ENCODE measurements around the gene SP100. TPM values are rescaled to one million over a fixed set of nuclear protein-coding genes. Genes with fewer than 3 reads are reported as not detected.
"Not testable (repeated sequence)": the region's sequence is repeated elsewhere in the genome, so short reads cannot be mapped to it uniquely, and the experiment has no call there.

The SP100 gene
- total and polyA plus RNA-seq, 11 donors: 32.6 to 133 (median 67.5) TPM

GRCh38 chr2:230403746-230404145 lies 12.3 kb upstream of the SP100 start:
- intact Hi-C loops (cut with DNase I): loop anchor here in 1 of 10 donors (10.0 kb wide), 1 partner anchor 179 kb away; the partner anchor contains the start of gene SP140
- peaks cover 0 to 6% (median 0%) of the 10 kb centered on the region in 12 donors for H3K9me3 ChIP-seq
- no peak for ATAC-seq
- no peak for DNase-seq
- H3K36me3 ChIP-seq: peaks cover 0 to 44% (median 29%) of the 10 kb centered on the region in 9 donors
- H3K4me3 ChIP-seq: no peak overlapping the region
- no peak overlapping the region for H3K27ac ChIP-seq
- H3K27me3 ChIP-seq: no peaks in the 10 kb centered on the region
- WGBS, 4 donors: 87 to 97% (median 95%) methylated on average over 7 of the region's 7 CpGs
- TF ChIP-seq POLR2A (IDR thresholded peaks at IDR 0.05) (no peak), CTCF (IDR thresholded peaks at IDR 0.05) (no peak)
- peaks cover 0 to 14% (median 5%) of the 10 kb centered on the region in 12 donors for H3K4me1 ChIP-seq

GRCh38 chr2:230405824-230406223 lies 10.2 kb upstream of the SP100 start:
- peaks cover 0 to 6% (median 0%) of the 10 kb centered on the region in 12 donors for H3K9me3 ChIP-seq
- no peak for ATAC-seq
- no peak overlapping the region for H3K4me3 ChIP-seq
- peaks cover 0 to 31% (median 17%) of the 10 kb centered on the region in 12 donors for H3K4me1 ChIP-seq
- H3K27ac ChIP-seq: no peak overlapping the region
- H3K27me3 ChIP-seq: no peaks in the 10 kb centered on the region
- intact Hi-C loops (cut with DNase I): loop anchor here in 1 of 10 donors (10.0 kb wide), 1 partner anchor 181 kb away; the partner anchor contains the start of gene SP140
- DNase-seq: no peak
- WGBS, 4 donors: 90 to 98% (median 94%) methylated on average over 3 of the region's 3 CpGs
- peaks cover 0 to 24% (median 15%) of the 10 kb centered on the region in 9 donors for H3K36me3 ChIP-seq
- no peak for TF ChIP-seq POLR2A (IDR thresholded peaks at IDR 0.05)
- no peak for TF ChIP-seq CTCF (IDR thresholded peaks at IDR 0.05)

- peak overlapping the region in 9 of 12 donors; percentile 36 to 74 (median 45) for H3K27ac ChIP-seq
- H3K27me3 ChIP-seq: no peaks in the 10 kb centered on the region
- peaks cover 0 to 54% (median 31%) of the 10 kb centered on the region in 12 donors for H3K4me1 ChIP-seq
- ATAC-seq (peak in 2 of 4 donors; percentile 48 to 58), DNase-seq (peak in 3 of 5 donors; percentile 35 to 73 (median 47))
- 44 to 53% (median 49%) methylated on average over 3 of the region's 3 CpGs for WGBS, 4 donors
- H3K36me3 ChIP-seq: peaks cover 0 to 10% (median 5%) of the 10 kb centered on the region in 9 donors
- no peak overlapping the region for H3K4me3 ChIP-seq
- intact Hi-C loops (cut with DNase I): loop anchor here in 1 of 10 donors (10.0 kb wide), 1 partner anchor 184 kb away; the partner anchor contains the start of gene SP140
- TF ChIP-seq POLR2A (IDR thresholded peaks at IDR 0.05) (no peak), CTCF (IDR thresholded peaks at IDR 0.05) (no peak)
- peaks cover 0 to 6% (median 0%) of the 10 kb centered on the region in 12 donors for H3K9me3 ChIP-seq
These were observed 7.7 kb upstream of the SP100 start for GRCh38 chr2:230408244-230408842.

GRCh38 chr2:230409316-230409715 lies 6.7 kb upstream of the SP100 start:
- H3K4me1 ChIP-seq: peaks cover 0 to 64% (median 31%) of the 10 kb centered on the region in 12 donors
- ATAC-seq: peak in 1 of 4 donors; percentile 19
- not testable (repeated sequence) for DNase-seq, H3K4me3 ChIP-seq, H3K27me3 ChIP-seq, H3K36me3 ChIP-seq, H3K9me3 ChIP-seq
- intact Hi-C loops (cut with DNase I): loop anchor here in 1 of 10 donors (10.0 kb wide), 1 partner anchor 185 kb away; the partner anchor contains the start of gene SP140
- WGBS, 4 donors: 42 to 76% (median 48%) methylated on average over 2 of the region's 2 CpGs
- H3K27ac ChIP-seq: peak overlapping the region in 7 of 12 donors; percentile 43 to 74 (median 45)
